ENCODE measurements around the gene TNK1.
A peak's percentile ranks its signal among the peaks of the same experiment; 100 is the strongest.

Gene TNK1

GRCh38 chr17:7411427-7411750 lies 30.5 kb downstream of the TNK1 start:
- no peak for DNase-seq (ENCODE audit: low read depth)

GRCh38 chr17:7413346-7413985 lies 32.6 kb downstream of the TNK1 start:
- no peak for DNase-seq (ENCODE audit: low read depth)

GRCh38 chr17:7414837-7415236 lies 33.9 kb downstream of the TNK1 start:
- no peak for DNase-seq (ENCODE audit: low read depth)

- no peak for DNase-seq (ENCODE audit: low read depth)
Measured at GRCh38 chr17:7415784-7416183, 34.9 kb downstream of the TNK1 start.

GRCh38 chr17:7416323-7416722 lies 35.4 kb downstream of the TNK1 start:
- DNase-seq (ENCODE audit: low read depth) = no peak

- no peak for DNase-seq (ENCODE audit: low read depth)
Measured at GRCh38 chr17:7417056-7417655, 36.3 kb downstream of the TNK1 start.

GRCh38 chr17:7418472-7419152 lies 37.7 kb downstream of the TNK1 start:
- no peak for DNase-seq (ENCODE audit: low read depth)

- no peak for DNase-seq (ENCODE audit: low read depth)
Measured at GRCh38 chr17:7419819-7420610, 39.1 kb downstream of the TNK1 start, which contains the start of gene SPEM1. Gene SPEM1 (plus strand): TSS chr17:7420324. CDS start chr17:7420385, 61 bp downstream.

GRCh38 chr17:7421186-7421585 lies 40.3 kb downstream of the TNK1 start:
- DNase-seq (ENCODE audit: low read depth) = no peak

- DNase-seq (ENCODE audit: low read depth) = no peak
Measured at GRCh38 chr17:7423679-7424078, 42.8 kb downstream of the TNK1 start.

- no peak for DNase-seq (ENCODE audit: low read depth)
Measured at GRCh38 chr17:7425316-7425715, 44.4 kb downstream of the TNK1 start, which contains the start of gene SPEM2. Gene SPEM2 (plus strand): TSS chr17:7425616. CDS start chr17:7425689, 73 bp downstream.

- DNase-seq (ENCODE audit: low read depth) = no peak
Measured at GRCh38 chr17:7425756-7426155, 44.9 kb downstream of the TNK1 start.

- no peak for DNase-seq (ENCODE audit: low read depth)
Measured at GRCh38 chr17:7426203-7426863, 45.4 kb downstream of the TNK1 start.

- no peak for DNase-seq (ENCODE audit: low read depth)
Measured at GRCh38 chr17:7426896-7427489, 46.1 kb downstream of the TNK1 start.

GRCh38 chr17:7427549-7427948 lies 46.7 kb downstream of the TNK1 start:
- DNase-seq (ENCODE audit: low read depth) = no peak

- DNase-seq (ENCODE audit: low read depth) = no peak
Measured at GRCh38 chr17:7428557-7428956, 47.7 kb downstream of the TNK1 start, which contains the start of gene SPEM3. Gene SPEM3 (plus strand): TSS chr17:7428857. CDS start chr17:7428903, 46 bp downstream.

GRCh38 chr17:7429722-7430121 lies 48.8 kb downstream of the TNK1 start:
- DNase-seq (ENCODE audit: low read depth) = no peak

- no peak for DNase-seq (ENCODE audit: low read depth)
Measured at GRCh38 chr17:7431231-7431630, 50.3 kb downstream of the TNK1 start.

GRCh38 chr17:7432296-7432695 lies 51.4 kb downstream of the TNK1 start:
- no peak for DNase-seq (ENCODE audit: low read depth)

GRCh38 chr17:7435676-7436555 lies 55.0 kb downstream of the TNK1 start:
- peak; percentile 23 for DNase-seq (ENCODE audit: low read depth)

Measured in activated T-cell treated with anti-CD3 and anti-CD28 coated beads for 24 hours (primary cell).